Dermis blood vessel endothelial cell (primary cell): ENCODE data around the gene KCNMA1. TPM values are rescaled to one million over a fixed set of nuclear protein-coding genes. Genes with fewer than 3 reads are reported as not detected.
"Not testable (repeated sequence)": the region's sequence is repeated elsewhere in the genome, so short reads cannot be mapped to it uniquely, and the experiment has no call there.

Source experiments
- DNase-seq: peaks from one replicate; pipeline ENCODE4 v3.0.0; 2010
- total RNA-seq: library from RNA; depleted of rRNA; stranded (reverse); fragments of >200 nt; gene quantifications from 2 replicates; pipeline ENCODE4 v1.2.3, GENCODE V29; 2014

Gene KCNMA1
- total RNA-seq, 1 donor from 2014 or later: under 0.01 TPM

DNA sequence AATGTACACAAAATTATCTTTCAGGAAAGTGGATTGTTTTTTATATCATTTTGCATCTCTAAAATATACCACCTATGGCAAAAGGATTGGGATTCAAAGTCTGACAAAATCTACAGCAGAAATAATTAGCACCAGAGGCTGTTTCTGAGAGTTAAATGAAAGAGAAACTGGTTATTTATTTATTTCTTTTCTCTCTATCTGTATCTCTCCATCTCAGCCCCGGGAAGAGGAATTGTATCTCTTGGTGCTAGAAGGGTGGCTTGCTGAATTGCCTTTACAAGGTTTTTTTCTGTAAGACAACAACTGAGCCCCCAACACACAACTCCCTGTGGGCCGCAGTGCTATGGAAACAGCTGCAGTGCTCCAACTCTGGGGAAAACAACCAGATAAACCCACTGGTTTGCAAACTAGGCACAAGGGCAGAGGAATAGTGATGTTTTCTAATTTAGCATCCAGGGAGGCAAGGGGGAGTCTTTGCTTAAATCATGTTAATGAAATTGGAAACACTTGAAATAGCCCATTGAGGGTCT is 249.0 kb downstream of the KCNMA1 start:
- no peak for DNase-seq

DNA sequence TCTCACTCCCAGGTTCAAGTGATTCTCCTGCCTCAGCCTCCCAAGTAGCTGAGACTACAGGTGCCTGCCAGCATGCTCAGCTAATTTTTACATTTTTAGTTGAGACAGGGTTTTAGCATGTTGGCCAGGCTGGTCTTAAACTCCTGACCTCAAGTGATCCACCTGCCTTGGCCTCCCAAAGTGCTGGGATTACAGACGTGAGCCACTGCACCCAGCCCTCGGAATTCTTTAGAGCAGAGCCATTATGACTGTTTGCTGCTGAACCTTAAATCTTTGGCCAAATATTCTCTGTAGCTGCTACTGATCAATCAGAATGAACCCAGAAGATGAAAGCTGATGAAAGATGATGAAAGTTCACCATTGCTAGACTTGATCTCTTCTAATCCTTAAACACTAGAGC is 249.9 kb downstream of the KCNMA1 start:
- DNase-seq: not testable (repeated sequence)

DNA sequence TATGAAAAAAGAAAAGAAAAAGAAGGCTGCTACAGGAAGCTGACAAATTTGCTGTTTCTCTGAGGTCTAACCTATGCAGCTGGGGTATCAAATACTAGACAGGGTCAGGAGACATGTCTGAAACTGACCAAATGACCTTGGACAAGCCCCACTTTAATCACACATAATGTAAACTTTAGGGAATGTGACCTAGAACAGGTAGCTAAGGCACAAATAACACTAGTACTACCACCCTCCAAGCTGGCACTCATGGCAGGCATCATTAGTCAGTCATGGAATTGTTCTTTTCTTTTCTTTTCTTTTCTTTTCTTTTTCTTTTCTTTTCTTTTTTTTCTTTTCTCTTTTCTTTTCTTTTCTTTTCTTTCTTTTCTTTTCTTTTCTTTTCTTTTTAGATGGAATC is 250.4 kb downstream of the KCNMA1 start:
- no peak for DNase-seq

DNA sequence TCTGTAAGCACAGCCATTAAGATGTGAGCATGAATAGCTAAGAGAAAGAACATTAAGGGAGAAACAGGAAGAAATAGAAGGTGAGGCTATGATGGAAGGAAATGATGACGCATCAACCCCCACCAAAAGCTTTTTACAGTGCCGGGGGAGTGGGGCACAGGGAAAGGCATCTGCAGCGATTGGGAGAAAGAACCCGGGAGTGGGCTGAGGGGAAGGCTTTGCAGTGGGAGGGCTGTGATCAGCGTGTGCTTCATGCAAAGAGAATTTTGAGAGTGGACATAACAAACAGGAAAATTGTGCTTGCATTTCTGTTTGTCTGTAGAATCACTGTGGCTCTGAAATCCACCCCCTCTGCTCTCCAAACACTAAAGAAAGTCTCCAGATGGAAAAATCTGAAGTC is 250.8 kb downstream of the KCNMA1 start:
- DNase-seq: peak; percentile 62

DNA sequence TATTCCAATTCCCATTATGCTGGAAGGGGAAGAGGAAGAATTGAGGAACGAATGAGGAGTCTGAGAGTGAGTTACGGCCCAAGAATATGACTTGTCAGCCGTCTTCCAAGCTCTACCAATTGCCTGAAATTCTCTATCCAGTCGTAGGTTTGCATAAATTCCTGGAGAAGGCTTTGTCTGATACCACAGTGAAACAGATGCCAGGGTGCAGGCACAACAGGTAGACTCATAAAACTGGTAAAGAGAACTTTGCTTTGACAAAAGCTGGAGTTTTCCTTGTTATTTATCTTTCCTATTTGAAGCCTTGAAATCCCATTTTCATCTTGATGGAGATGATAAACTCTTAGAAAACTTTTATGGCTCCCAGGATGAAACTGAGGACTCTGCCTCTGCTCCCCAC is 251.2 kb downstream of the KCNMA1 start:
- DNase-seq: no peak

DNA sequence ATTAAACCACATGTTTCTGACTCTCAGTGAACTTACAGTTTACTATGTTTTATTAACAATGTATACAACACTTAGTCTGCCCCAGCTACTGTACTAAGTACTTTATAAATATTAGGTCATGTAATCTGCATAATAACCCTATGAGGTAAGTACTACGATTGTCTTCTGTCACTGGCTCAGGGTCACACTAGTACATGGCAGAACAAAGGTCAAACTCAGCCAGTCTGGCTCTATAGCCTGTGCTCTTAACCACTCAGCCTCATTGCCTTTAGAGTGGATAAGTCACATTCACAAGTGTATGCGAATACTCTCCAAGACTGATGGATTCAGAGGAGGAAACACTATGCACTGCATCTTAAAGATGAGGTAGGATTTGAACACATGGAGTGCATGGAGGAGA is 252.3 kb downstream of the KCNMA1 start:
- DNase-seq: no peak

DNA sequence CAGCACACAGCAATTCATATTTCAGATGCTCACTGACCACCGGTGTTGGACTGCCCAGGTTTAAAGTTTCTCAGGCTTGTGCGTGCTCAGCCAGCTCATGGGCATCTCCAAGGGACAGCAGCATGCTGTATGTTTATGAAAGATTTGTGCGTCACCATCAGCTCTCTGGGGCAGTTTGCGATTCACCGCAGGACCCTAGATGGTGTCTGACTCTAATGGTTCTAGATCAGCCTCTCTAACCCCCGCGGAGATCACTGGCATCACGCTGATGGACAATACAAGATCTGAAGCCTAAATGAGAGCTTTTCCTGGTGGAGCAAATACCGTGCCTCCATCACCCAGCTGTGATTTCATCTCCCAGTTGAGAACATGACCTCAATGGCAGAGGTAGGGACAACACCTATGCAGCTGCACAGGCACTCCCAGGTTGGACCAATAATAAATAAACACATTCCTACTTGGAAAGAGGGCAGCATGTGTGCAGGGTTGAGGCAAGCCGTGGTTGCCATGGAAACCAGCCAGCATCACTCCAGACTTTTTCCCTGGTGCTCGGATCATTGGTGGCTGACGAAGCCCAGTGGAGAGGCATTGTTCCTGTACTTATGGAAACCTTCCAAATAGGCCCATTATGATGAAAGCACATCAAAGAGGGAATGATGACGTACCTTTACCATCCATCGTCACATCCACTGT is 253.6 kb downstream of the KCNMA1 start:
- no peak for DNase-seq

DNA sequence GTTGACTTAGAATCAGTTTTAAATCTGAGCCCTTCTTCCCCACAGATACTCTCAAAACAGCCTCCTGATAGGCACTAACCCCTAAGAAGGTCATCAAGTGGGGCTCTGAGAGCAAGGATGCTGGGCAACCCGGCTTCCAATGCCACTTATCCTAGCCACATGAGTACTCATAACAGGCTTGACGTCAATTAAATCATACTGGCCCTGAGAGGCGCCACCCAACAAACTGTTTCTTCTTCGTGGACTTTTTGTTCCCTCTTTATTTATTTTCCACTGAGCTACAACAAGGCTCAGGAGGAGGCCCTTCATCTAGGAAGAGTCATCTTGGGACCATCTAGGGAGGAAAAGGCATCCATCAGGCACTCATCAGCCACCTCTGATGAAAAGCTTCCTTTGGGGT is 255.9 kb downstream of the KCNMA1 start:
- DNase-seq: no peak

DNA sequence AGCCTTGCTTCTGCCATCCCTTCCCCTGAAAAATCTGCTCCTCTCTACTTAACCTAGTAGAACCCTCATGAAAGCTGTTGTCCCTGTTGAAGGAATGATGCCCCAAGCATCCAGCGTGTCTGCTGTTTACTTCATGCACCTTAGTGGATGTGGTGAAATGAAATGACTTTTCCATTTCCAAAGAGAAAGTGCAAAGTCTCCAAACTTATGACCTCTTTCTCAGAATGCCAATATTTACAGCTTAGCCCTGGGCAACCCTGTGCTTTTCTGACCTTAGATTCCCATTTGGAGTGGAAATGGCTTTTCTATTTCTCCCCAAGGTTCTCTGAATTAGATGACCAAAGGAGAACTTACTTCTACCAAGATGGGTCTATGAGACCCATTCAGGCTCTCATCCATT is 256.9 kb downstream of the KCNMA1 start:
- no peak for DNase-seq

DNA sequence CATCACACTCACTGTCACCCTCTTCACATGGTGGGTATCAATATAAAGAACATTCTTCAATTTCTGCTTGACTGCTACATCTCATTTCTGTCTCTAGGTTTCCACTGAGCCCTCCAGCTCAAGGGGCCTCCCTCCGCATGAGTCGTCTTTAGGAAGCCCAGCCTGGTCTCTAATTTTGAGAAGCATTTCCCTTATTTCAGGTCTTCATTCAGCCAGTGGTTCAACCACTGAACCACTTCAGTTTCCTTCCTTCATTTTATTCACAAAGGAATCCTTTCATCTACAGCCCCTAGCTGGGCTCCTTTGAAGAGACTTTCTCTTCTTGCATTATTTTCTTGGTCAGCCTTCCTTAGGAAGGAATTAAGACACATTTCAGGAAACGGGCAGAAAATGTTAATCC is 257.4 kb downstream of the KCNMA1 start:
- DNase-seq: no peak

DNA sequence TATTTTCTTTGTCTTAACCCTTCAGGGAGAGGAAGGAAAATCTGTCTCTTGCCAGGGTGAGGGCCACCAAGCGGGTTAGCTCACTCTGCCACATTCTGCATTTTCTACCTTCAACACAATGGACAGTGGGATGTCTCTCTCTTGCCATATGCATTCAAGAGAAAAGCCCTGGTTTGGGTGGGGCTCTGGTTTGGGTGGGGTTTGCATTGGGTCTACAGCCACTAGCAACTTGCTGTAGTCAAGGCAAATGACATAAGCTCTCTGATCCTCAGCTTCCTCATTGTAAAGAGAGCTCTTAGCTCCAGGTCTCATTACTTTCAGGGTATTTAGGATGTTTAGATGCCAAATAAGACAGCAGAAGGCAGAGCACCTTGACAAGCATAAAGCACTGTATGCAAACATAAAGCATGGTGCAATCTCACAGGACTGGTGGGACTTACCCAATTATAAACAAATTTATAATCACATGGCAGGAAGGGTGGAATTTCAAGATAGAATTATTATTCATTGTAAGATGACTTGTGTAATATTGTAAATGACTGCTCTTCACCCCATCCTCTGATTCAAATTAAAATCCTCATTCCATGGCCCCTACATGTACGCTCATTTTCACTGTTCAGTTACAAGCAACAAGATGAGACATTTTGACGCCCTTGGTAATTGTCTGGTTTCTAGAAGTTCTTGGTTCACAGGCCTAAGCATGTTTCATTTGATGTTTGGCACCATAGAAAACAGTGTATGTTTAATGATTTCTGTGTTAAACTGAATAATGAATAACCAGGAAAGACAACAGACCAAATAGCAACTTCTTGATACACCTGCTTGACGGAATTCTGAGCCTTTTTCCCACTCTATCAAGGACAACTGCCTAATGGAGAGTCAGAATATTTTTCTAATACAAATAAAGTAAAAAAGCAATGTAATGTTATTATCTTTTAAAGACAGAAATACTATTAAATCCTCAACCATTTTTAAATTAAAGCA is 258.9 kb downstream of the KCNMA1 start:
- DNase-seq: no peak

DNA sequence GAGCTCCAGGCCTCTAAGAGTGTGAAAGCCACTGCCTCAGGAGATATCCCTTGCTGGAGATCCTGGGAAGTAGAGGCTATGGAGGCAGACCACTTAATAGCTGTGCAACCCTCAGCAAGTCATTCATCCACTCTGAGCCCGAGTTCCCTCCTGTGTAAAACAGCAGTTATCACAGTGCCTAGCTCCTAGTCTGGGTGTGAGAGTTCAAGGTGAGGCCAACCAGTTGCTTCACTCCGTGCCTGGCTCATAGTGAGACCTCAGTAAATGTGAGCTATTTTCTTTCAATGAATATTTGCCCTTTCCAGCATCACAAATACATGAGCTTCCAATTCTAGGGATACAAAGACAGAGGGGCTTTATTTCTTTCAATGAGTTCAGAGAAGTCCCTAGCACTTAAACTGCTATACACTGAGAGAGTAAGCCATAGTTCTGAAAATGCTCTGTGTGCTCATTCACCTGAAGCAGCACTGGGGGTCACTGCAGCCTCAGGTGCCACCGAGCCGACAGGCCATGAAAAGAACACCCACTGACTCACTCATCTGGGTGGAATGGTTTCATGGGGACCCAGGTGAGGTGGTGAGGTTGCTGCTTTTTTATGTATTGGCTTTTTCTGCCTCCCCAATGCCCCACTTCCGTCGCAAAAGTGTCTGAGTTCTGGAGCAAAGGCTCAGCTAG is 259.8 kb downstream of the KCNMA1 start:
- no peak for DNase-seq

DNA sequence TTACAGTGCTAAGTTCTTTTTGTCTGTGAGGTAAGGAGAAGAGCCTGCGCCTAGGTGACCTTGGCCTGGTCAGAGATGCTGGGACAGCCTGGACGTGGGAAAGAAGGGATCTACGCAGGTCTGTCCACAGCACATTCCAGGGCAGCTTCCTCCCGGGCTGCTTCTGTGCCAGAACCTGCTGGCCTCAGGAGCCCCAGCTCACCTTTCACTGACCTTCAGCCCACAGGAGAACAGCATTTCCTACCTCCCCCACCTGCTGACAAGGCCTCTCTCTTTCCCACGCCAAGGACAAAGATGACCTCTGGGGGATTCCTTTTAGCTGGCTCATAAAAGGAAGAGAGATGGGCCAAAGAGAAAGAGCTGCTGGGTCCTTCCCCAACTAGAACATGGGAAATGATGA is 260.6 kb downstream of the KCNMA1 start:
- peak; percentile 28 for DNase-seq

DNA sequence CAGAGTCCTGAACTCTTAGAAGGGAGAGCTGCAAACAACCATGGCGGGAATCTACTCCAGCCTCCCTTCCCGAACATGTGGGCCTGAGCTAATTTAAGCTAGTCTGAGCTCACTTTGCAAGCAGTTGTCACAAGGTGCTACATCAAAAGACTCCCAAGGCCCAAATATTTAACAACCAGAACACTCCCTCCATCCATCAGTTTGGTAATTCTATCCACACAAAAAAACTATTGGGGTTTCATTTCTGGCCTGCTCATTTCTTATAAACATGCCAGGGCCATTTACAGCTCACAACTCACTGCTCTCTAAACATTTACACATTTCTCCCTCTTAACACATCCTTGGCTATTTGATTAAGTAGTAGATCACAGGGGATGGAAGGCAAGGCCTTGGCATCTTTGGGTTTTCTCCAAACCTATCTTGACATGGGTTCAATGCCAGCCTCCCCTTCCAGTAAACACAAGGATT is 263.4 kb downstream of the KCNMA1 start:
- no peak for DNase-seq

DNA sequence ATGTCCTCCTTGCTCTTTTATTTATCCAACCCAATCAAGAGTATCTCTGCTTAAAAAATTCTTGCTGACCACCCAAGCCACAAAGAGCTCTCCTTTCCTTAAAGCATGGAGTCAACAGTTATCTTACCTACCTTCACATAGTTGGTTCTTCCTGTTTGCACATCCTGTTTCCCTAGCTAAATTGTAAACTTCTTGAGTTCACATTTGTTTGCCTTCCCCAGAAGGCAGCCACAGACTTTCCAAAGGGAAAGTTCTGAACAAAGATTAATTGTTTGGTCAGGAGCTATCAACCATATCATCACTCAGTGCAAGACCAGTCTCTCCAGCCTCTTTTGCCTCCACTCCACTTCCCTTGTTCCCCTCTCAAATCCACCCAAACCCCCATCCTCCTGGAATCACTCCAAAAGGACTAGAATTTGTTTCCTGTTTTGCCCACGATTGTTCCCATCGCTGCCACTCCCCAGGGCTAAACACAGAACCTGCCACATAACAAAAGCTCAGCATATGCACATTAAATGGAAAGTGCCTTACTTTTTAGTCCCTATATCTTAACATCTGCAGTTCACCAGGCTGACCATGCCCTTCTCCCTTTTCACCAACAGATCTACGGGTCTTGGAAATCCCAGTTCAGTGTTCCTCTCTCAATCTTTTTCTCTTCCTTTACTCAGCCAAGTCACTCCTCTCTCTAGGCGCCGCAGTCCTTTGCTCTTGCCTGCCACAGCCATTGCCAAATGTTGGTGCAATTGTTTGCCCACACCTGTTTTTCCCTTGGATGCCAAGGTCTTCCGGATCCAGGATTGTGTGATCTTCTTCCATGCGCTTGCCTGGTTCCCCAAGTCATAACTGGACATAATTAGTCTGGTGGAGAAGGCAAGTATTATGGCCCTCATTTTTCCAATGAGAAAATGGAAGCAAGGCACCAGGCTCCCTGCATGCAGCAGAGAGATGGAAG is 265.5 kb downstream of the KCNMA1 start:
- no peak for DNase-seq

DNA sequence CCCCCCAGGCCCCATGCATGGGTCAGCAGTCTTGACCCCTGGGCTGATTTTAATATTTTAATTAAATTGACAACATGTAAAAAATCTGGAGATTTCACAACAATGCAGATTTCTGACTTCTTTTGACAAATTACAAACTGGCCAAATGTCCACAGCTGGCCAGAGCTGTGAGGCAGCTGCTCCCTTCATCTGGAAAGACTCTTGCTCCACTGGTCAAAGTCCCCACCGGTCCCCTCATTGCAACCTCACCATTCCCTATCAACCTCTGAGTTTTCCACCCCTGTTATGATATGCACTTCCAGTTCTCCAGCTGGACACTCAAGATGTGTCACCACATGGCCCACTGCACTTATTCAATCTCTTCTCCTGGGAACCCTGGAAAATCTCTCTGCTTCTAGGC is 266.2 kb downstream of the KCNMA1 start:
- DNase-seq: no peak

DNA sequence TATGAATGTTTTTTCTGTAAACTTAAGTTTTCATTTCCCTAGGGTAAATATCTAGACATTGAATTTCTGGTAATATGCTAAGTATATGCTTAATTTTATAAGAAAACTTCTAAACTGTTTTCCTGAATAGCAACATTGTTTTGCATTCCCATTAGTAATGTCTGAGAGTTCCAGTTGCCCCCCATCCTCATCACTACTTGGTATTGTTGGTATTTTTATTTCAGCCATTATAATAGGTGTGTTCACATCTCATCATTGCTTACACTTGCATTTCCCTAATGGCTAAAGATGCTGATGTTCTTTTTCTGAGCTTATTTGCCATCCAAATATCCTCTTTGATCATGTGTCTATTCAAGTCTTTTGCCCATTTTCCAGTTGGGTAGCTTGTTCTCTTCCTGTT is 269.6 kb downstream of the KCNMA1 start:
- DNase-seq: no peak

DNA sequence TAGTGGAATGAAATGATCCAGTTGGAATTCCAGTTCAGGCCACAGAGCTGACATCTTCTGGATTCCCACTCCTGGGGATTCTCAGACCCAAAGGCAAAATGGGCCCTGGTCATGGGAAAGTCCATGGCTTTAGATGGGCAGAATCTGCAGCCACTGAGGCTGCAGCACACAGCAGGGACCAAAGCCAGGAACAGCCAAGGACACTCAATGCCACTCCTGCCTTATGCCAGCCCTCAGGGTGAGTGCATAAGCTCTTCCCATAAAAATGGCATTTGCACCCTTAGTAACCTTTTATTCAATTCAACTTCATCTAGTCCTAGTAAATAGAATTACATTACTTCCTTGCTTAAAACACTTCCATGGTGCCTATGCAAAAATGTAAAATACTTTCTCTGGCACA is 274.4 kb downstream of the KCNMA1 start:
- no peak for DNase-seq

DNA sequence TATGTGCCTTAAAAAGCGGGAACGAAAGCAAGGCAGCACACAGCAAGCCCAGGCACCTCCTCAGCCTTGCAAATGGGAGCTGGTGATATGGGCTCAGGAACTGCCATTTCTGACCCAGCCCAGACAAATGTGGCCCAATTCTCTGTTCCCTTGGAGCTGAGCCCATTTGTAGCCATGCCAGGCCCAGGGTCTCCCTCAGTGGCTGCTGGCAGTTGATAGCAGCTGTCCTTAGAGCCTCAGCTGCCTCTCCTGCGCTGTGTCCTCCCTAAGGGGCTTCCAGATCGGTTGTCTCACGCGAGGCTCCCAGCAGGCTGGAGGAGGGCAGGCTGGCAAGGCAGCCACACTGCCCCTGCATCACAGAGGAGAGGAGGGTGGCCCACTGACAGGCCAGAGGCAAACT is 275.8 kb downstream of the KCNMA1 start:
- DNase-seq: no peak

DNA sequence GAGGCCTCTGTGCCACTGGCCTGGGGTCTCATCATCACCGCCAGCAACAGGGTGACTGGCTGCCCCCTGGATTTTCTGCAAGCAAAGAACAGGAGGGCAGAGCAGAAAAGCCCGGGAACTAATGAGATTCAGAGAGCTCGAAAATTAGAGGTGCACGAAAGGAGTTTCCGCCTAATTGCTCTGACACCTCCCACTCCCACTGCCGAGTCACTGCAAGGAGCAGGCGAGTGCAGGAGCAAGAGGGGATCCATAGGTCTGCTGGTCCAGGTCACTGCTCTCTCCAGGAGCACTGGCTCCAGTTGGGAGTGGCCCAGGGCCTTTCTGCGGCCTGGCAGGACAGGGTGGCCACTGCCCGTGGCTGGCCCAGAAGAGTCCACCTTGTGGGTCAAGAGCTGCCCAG is 276.2 kb downstream of the KCNMA1 start:
- no peak for DNase-seq

DNA sequence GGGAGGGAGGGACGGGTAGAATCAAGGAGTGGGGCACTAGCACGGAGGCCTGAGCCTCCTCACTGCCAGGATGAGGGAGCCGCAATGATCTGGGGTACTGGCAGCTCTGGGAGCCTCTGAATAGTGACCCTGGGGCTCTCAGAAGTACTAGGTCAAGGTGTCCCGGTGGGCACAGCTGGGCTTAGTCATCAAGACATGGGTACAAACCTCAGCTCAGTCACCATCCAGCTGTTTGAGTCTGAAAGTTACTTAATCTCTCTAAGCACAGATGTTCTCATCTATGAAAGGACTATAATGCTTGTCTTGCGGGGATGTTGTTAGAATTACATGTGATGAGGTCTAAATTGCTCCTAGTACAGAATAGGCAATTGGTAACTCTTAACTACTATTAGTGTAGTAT is 276.8 kb downstream of the KCNMA1 start:
- no peak for DNase-seq
